Inflammatory macrophage (primary cell): ENCODE data around the gene B3GALT5.

ENCODE experiments used
- DNase-seq, 2 donors: peaks; one replicate each; pipeline ENCODE4 v3.0.0-alpha.2; 2020 to 2022

B3GALT5 gene

DNA sequence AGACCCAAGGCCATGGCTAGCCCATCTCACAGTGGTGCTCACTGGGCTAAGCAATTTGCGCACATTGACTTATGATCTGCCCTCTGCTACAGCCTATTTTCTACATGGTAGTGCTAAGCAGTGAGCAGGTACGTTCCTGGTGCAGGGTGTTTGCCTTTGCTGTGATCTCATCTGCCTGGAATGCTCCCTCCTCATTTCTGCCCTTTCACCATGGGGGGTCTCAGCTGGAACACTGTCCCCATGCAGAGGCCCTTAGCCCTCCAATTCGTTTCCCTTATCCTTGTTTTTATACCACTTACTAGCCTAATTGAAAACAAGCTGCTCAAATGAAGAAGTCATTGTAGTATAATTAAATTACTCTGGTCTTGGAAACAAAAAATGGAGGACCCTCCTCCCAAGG, 2.0 kb upstream of the B3GALT5 start:
- DNase-seq, result no peak

DNA sequence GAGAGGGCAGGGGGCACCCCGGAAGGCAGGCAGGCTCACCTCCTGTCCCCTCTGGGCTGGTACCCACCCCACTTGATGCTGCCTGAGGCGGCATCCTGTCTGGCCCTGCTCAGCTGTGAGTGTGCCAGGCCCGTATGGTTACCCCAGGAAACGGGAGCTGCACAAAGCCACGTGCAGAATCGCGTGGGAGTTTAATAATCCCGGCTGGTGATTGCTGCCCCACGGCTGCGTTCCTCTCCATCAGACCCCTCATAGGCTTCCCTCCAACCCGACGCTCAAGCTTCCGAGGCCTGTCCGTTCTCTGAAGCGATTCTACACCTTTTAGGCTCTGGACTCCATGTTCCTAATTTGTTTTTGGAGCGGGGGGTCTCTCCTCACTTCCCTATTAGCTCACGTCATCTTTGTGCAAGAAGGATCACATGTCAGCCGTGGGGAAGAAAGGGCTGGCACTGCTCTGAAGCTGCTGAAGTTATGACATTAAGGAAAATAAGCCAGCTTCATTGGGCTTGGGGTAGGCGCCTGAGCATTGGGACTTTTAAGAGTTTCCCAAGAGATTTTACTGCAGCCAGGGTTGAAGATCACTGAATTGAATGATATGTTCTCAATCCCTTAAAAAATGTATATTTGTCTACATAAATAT, 1.1 kb upstream of the B3GALT5 start:
- no peak for DNase-seq

DNA sequence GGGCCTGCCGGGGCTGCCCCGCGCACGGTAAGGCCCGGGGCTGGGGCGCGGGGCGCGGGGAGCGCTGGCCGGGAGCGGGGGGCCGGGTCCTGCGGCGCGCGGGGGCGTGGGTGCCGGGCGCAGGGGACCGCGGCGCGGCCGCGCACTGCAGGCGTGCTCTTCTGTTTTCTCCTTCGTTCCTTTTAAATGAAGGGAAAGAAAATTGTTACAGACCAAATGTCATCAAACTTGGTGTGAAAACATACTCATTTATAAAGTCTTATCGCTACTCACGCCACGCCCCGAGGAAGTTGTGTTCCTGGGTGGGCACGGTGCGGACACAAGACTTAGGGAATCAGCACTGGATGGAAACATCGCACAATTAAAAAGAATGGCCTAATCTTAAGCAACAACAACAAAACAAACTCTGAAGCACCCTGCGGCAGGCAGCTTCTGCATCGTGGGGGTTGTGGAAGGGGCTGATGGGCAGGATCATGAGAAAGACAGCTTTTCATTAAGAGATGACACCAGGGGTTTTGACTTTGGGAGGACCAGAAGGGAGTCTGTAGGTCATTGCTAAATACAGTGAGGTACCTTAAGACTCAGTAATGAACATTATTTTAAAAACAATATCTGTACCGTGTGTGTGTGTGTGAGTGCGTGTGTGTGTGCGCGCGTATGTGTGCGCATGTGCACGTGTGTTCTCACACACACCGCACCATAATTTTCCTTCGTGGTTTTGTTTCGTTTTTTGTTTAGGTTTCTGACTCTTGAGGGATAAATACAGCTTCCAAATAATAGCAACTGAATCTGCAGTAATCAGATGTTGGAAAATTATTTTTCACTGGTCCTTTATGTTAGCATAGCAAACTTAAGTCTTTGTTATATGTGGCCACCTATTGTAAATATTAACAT, 548 bp downstream of the B3GALT5 start:
- DNase-seq, result no peak

DNA sequence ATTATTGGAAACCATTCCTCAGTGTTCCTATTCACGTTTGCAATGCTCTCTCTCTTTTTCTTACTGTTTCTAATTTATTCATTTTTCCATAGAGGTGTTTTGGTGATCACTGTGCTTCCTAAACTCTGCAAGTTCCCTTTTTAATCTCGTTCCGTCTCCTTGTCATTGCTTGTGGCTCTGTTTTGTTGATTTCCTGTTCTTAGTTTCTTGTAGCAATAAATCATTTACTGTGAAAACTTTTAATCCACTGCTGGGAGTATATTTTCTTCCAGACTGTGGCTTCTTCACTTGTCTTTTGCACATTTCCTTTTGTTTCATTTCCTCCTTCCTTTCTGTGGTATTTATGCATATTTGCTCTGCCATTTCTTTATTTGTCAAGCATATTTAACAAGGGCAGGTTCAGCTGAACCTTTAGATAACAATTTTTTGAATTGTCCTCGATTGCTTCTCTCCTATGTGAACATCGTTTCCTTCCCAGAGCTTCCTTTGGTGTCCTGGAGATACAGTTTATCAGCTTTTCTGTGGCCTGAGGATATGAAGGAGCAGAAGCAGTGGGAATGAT, 3.6 kb downstream of the B3GALT5 start:
- no peak for DNase-seq

DNA sequence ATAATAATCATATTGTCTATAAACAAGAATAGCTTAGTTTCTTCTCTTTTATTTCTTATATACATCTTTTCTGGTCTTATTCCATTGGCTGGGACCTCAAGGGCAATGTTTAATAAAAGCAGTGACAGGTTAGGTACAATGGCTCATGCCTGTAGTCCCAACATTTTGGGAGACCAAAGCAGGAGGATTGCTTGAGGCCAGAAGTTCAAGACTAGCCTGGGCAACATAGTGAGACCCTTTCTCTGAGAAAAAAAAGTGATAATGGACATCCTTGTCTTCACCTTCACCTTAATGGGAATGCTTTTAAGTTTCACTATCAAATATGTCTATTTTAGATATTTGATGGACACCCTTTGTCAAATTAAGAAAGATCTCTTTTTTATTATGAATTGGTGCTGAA, 8.1 kb downstream of the B3GALT5 start:
- no peak for DNase-seq

DNA sequence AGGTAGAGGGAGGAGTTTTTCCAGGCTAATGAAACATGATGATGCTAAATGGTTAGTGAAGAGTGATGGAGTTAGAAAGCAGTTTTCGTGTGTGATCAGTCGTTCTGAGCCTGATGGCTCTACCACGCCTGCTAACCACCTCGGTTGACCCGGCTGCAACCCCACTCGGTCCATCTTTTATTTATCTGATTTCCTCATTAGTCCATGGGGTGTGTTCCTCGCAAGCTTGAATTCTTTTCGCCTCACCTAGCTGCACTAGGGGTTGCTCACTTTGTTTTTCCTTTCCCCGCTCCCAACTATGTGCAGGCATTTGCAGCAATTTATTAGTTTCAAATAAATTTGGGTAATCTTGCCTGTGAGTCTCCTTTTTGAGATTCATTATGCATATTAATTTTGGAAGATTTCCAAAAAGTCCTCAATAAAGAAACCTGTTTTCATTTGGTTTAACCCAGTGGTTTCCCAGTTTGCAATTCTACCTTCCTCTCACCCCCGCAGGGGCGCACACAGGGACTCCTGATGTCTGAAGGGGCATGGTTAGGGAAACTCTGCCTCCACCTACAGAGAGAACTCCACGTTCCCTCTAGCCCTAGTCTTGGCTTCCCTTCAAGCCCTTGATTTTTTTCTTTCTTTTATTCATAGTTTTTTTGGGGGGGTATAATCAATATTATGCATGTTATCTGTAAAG, 12.6 kb downstream of the B3GALT5 start:
- DNase-seq, result no peak

DNA sequence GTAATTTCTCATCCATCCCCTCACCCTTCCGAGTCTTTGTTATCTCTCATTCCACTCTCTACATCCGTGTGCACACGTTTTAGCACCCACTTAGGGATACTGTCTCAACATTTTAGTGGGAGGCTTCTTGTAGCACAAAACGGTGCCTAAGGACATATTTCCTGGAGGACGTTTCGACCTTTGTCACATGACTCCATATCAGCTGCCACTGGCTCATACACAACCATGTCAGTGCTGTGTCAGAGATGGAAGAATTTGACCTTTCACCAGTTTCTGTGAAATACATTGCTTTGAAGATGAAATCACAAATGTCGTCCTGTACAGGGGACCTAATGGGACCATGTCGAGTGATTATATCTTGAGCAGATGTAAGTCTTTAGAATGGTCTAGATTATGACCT, 15.6 kb downstream of the B3GALT5 start:
- DNase-seq, result no peak

DNA sequence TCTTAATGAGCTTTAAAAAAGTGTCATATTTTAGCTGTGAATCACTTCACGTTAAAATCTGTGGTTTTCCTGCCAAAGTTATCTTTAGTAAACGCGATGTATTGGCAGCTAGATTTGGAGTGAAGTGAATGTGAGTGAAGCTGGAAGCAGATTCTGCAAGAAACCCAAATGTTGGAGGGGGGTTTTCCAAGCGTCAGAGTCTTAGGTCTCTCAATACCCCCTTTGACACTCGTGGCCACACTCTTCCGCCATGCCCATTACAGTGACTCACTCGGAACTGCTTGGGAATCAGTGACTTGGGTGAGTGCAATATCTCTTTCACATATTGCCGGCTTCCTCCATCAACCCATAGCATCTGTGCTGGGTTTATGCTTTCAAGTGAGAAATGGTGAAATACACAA, 17.5 kb downstream of the B3GALT5 start:
- DNase-seq, result no peak

DNA sequence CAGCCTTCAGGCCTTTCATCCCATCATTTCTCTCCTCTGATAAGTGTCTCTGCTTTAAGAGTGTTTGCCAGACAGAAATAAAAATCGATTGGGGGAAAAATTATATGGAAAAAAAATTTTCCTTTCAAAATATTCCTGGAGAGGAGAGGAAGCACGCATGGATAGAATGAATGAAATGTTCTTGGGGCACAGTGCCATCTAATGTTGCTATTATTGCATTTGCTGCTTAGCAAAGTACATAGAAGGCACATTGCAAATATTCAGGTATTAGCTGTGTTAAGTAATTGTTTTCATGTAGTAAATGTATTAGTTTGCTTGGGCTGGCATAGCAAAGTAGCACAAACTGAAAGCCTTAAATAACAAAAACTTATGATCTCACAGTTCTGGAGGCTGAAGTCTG, 18.1 kb downstream of the B3GALT5 start:
- DNase-seq, result no peak

DNA sequence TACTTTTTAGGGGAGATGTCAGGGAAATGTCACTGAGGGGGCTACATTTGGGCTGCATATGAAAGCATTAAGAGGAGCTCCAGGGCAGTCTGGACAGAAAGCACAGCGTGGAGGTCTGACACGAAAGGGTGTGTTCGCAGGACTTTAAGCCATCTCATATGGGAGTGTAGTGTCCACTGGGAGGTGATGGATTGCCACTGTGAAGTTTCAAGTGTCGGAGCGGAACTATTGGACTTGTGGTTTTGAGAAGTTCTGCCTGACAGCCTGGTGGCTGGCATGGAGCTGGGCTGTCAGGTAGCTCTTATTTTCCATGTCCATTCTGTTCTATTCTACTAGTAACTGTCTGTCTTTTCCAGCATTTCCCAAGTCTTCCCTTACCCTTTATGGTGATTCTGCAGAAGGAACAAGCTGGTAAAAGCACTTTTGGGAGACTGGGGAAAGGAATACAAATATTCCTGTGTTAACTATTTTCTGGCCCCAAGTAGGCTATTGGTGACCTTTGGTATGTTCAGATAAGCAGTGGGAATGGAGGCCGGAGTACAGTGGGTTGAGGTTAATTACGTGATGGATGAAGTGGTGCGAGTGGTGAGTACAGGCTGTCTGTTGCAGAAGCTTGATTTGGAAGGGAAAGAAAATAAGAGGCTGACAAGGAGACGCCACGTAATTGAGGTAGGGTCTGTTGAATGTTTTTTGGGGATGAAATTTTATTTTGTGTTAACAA, 19.3 kb downstream of the B3GALT5 start:
- DNase-seq, result no peak

DNA sequence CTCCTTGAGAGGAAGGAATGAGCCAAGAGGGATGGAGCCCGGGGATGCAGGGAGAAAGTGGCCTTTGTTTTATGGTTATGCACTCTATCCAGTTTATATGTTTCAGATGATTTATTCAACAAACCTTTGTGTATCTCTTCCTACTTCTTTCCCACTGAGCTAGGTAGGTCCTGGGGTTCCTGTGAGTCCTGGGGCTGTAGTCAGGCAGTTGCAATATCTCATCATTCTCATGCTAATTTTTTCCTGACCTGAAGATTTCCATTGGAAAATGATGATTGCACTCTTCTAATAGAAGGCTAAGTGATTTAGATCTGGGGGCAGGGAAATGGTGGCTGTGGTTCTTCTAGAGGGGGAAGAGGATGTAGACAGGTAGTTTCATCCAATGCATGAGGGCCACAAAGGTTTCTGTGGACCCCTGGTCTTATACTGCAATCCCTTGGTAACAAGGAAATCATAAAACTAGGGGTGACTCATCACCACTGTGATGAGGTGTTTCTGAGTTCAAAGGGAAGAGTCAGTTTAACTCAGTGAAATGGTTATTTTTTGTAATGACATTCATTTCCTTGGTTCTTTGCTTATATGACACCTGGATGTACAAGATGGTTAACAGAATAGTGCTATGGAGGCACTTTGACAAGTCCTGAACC, 20.2 kb downstream of the B3GALT5 start:
- DNase-seq, result no peak

DNA sequence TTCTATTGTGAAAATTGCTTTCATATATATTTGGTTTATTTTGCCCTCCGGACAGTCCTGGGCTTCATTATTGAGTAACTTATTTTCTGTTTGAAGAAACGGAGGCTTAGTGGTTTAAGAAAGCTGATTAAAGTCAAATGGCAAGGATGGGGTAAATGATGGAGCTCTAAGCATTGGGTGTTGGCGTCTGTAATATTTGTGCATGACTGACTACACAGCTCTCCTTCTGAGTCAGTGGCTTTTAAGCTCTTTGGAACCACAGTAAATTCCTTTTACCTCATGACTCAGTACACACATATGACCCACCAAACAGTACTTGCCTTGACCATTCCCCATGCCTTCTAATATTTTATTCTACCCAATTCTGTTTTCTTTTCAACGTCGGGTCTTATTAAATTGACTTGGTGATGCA, 21.0 kb downstream of the B3GALT5 start:
- DNase-seq, result no peak

DNA sequence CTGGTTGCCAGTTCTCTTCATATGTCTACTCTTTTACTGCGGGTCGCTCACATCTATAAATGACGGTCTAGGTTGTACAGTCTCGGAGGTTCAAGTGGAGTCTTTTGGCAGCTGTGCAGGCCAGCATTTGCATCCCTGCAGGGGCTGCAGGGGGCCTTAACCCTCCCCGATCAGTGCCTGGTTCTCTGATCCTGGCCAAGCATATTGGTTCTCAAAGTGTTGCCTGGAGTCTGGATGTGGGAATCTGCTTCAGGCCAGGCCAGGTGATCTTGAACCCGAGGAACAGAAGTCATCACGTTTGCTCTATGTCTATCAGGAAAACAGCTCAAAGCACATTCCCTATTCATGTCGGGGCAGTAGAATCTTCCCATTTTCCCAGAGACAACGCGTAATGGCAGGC, 21.8 kb downstream of the B3GALT5 start:
- DNase-seq, result no peak

DNA sequence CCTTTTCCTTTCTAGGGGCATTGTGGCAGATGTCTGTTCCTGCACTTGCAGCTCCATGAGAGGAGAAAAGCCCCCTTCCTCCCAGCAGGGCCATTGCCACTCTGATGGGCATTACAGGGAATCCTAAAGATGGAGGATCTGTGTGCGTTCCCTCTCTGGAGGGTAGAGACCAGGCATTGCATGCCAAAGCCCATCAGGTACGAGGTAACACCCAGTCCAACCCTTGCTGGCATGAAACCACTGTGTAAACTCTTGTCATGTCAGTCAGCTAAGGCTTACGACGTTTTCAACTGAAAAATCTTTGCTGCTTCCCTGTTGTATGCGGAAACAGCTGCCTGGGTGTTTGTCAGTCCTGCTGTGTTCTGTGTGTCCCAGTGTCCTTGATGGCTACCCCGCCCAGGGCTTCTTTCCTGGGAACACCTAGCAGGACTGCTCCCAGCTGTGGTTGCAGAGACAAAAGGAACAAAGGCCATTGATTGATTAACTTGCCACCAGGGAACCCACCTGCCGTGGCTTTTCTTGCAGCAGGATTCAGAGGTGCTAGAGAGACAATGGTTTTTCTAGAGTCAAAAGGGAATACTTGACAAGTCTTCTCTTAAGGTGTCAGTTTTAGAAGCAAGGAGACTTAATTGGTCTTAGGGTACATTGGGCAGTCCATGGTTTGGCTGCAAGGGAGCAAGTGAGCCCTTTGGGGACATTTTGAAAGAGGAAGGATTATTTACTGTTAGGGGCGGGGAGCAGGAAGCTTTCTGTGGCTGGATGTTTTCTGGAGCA, 24.6 kb downstream of the B3GALT5 start:
- no peak for DNase-seq

DNA sequence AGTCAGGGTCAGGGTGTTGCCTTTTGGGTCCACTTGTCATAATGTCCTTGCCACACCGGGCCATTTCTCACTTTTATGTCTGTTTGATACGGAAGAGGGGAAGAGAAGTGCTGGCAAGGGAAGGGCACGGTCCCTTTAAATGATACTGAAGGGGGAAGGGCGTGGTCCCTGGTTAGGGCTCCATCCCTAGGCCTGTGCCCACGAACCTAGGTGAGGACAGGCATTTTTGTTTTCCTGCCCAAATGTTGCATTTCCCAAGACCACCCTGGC, 25.2 kb downstream of the B3GALT5 start:
- DNase-seq, result no peak

DNA sequence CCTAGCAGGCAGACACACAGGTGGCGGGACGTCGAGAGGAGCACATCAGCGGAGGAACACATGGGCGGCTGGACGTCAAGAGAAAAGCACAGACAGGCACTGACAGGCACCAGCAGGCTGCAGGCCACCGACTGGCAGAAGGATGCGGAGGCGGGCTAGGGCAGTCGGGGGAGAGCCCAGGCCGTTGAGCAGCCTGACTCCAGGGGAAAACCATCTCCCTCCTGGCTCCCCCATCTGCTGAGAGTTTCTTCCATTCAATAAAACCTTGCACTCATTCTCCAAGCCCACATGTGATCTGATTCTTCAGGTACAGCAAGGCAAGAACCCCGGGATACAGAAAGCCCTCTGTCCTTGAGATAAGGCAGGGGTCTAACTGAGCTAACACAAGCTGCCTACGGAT, 25.5 kb downstream of the B3GALT5 start:
- no peak for DNase-seq

DNA sequence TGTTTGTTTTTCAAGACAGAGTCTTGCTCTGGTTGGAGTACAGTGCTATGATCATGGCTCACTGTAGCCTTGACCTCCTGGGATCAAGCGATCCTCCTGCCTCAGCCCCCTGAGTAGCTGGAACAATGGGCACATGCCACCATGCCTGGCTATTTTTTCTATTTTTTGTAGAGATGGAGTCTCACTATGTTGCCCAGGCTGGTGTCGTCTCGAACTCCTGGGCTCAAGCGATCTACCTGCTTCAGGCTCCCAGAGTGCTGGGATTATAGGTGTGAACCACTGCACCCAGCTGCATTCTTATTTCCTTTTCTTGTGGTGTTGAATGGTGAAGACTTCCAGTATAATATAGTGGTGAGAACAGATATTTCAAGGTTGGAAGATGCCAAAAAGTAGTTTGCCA, 28.0 kb downstream of the B3GALT5 start:
- no peak for DNase-seq

DNA sequence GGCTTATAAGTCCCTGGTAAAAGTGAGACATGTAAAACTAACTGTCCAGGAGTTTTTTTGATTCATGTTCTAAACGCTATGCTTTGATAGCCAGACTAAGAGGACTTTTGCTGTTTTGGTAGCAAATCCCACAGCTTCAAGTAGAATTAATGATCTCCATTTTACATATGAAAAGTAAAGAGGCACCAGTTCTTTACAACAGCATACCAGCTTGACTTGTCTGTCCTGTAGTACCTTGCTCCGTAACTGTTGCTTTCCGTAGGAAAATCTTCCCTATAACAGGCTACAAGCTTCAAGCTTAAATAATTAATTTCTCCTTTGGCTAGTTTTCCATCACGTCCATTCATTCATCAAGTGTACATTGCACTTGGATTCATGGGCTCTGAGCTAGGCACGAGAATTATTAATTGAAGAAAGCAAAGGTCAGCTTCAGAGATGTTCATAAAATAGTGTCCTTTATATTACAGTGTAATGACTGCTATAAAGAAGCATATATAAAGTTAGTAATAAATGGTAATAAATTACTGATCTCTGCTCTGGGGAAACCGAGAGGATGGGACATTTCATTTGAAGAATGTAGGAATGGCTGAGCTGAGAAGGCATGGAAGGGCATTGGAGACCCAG, 29.2 kb downstream of the B3GALT5 start:
- DNase-seq, result no peak

DNA sequence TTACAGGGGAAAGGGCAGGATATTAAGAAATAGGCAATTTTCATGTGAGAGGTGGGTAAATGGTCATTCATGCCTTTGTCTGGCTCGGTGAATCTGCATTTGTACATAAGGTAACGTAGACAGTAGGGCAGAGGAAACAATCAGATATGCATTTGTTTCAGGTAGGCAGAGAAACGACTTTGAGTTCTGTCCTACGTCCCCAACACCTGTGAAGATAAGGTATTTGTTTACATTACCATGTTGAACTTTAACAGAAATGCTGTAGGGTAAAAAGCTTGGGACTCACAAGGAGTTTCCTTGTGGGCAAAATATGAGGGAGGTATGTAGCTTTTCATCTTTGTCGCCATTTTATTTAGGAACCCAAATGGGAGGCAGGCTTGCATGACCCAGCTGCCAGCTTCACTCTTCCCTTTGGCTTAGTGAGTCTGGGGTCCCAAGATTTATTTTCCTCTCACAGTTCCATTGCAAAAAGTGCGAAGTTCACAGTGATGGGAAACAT, 31.4 kb downstream of the B3GALT5 start:
- no peak for DNase-seq

DNA sequence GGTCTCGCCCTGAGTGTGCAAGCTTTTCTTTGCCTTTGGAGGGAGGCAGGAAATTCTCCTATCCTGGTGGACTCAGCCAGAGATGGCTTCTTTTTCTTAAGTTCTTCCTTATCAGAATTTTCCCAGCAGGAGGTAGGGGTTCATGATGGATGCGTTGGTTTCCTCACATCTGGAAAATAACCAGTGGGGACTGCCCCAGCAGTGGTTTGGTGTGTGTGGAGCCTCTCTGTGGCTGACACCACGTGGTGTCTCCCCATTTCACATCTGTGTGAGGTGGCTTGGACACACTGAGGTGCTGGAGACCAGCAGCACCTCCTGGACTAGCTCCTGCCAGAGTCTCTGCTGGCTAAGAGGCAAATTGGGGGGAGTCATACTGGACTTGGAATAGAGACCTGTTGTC, 32.6 kb downstream of the B3GALT5 start:
- no peak for DNase-seq

DNA sequence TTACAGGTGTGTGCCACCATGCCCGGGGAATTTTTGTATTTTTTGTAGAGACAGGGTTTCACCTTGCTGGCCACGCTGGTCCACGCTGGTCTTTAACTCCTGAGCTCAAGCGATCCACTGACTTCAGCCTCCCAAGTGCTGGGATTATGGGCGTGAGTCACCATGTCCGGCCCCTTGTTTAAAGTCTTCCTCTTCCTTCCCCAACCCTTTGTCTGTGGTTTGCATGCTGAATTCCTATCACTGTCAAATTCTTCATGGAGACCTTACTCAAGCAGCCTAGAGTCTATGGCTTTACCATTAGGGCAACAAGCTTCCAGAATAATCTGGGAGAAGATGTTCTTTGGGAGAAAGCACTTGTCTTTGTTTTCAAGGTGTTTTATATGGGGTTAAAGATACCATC, 34.7 kb downstream of the B3GALT5 start:
- no peak for DNase-seq
